WTC11 (cell line): ENCODE data around the gene MBD3. TPM values are rescaled to one million over a fixed set of nuclear protein-coding genes. Genes with fewer than 3 reads are reported as not detected.

Experiments used
- ATAC-seq: fragments of 200-7000 bp; cut with Tn5 transposase; 2 replicates; pipeline ENCODE4 v1.10.0; 2021; ENCODE audit warnings: mild to moderate bottlenecking, moderate library complexity
- CTCF ChIA-PET: fragments of 300-600 bp; sonication (Branson Sonifier 250); formaldehyde crosslinking; loops from one replicate; lab custom pipeline; 2021; ENCODE audit warnings: antibody characterized with exemption; lab: Charles Lee
- POLR2A ChIA-PET: fragments of 350-600 bp; sonication (Branson Sonifier 250); formaldehyde crosslinking; loops from one replicate; lab custom pipeline; 2021; ENCODE audit warnings: antibody characterized with exemption; lab: Charles Lee
- DNase-seq: peaks from one replicate; pipeline ENCODE4 v3.0.0; 2021; ENCODE audit warnings: low spot score
- H3K27ac Mint-ChIP-seq: 2 replicates; pipeline ENCODE4 v1.8.0; 2021; ENCODE audit warnings: mixed read lengths
- H3K27me3 Mint-ChIP-seq: 2 replicates; pipeline ENCODE4 v1.8.0; 2021; ENCODE audit warnings: low read depth, mild to moderate bottlenecking, moderate library complexity, mixed read lengths
- H3K36me3 Mint-ChIP-seq: 2 replicates; pipeline ENCODE4 v1.8.0; 2021; ENCODE audit warnings: mixed read lengths
- H3K4me1 Mint-ChIP-seq: 2 replicates; pipeline ENCODE4 v1.8.0; 2022; ENCODE audit warnings: mixed read lengths
- H3K4me3 Mint-ChIP-seq: 2 replicates; pipeline ENCODE4 v1.8.0; 2021; ENCODE audit warnings: mild to moderate bottlenecking, moderate library complexity, mixed read lengths
- H3K9me3 Mint-ChIP-seq: 2 replicates; pipeline ENCODE4 v1.8.0; 2021; ENCODE audit warnings: mixed read lengths
- ATF1 ChIP-seq: sonication (generic); formaldehyde crosslinking; IDR thresholded peaks from 2 replicates; pipeline ENCODE4 v1.8.1; 2023; ENCODE audit warnings: mild to moderate bottlenecking, moderate library complexity, missing genetic modification reagents
- ELF4 ChIP-seq: sonication (generic); formaldehyde crosslinking; IDR thresholded peaks from 2 replicates; pipeline ENCODE4 v1.8.1; 2022; ENCODE audit warnings: low read depth, mild to moderate bottlenecking, moderate library complexity, missing genetic modification reagents
- EMX1 ChIP-seq: fragments of 250-450 bp; sonication (Bioruptor Pico); IDR thresholded peaks from 2 replicates; pipeline ENCODE4 v1.8.0; 2021; ENCODE audit warnings: mild to moderate bottlenecking
- FOXJ3 ChIP-seq: sonication (generic); formaldehyde crosslinking; IDR thresholded peaks from 2 replicates; pipeline ENCODE4 v1.9.0; 2021; ENCODE audit warnings: missing genetic modification reagents, mild to moderate bottlenecking, borderline replicate concordance
- FOXK1 ChIP-seq: sonication (generic); formaldehyde crosslinking; IDR thresholded peaks from 2 replicates; pipeline ENCODE4 v1.8.0; 2022; ENCODE audit warnings: mild to moderate bottlenecking, moderate library complexity, missing genetic modification reagents
- TEAD1 ChIP-seq: sonication (generic); formaldehyde crosslinking; IDR thresholded peaks from 2 replicates; pipeline ENCODE4 v1.8.0; 2022; ENCODE audit warnings: mild to moderate bottlenecking, missing genetic modification reagents
- TEAD4 ChIP-seq: sonication (generic); formaldehyde crosslinking; IDR thresholded peaks from 2 replicates; pipeline ENCODE4 v1.8.0; 2022; ENCODE audit warnings: mild to moderate bottlenecking, missing genetic modification reagents
- ZNF263 ChIP-seq: sonication (generic); formaldehyde crosslinking; IDR thresholded peaks from 2 replicates; pipeline ENCODE4 v1.8.1; 2022; ENCODE audit warnings: low read depth, mild to moderate bottlenecking, moderate library complexity, missing genetic modification reagents
- ZNF396 ChIP-seq: fragments of 250-450 bp; sonication (Bioruptor Pico); IDR thresholded peaks from 2 replicates; pipeline ENCODE4 v1.8.0; 2021; ENCODE audit warnings: mild to moderate bottlenecking, moderate library complexity, borderline replicate concordance
- ZNF423 ChIP-seq: fragments of 250-450 bp; sonication (Bioruptor Pico); IDR thresholded peaks from 2 replicates; pipeline ENCODE4 v2.1.2; 2022; ENCODE audit warnings: mild to moderate bottlenecking, moderate library complexity
- ZNF671 ChIP-seq: fragments of 250-450 bp; sonication (Bioruptor Pico); IDR thresholded peaks from 2 replicates; pipeline ENCODE4 v1.8.0; 2021; ENCODE audit warnings: mild to moderate bottlenecking
- total RNA-seq: library from RNA; stranded (reverse); gene quantifications from 3 replicates; pipeline ENCODE4 v1.2.3, GENCODE V29; 2021
- TF ChIP-seq, protein P1 (sequence below): sonication (generic); formaldehyde crosslinking; IDR thresholded peaks from 2 replicates; pipeline ENCODE4 v1.8.0; 2022; ENCODE audit warnings: mild to moderate bottlenecking, missing genetic modification reagents
- TF ChIP-seq, protein P2 (sequence below): sonication (generic); formaldehyde crosslinking; IDR thresholded peaks from 2 replicates; pipeline ENCODE4 v1.8.1; 2022; ENCODE audit warnings: low read depth, missing genetic modification reagents, borderline replicate concordance
- TF ChIP-seq, protein P3 (sequence below): sonication (generic); formaldehyde crosslinking; IDR thresholded peaks from 2 replicates; pipeline ENCODE4 v1.8.1; 2022; ENCODE audit warnings: mild to moderate bottlenecking, moderate library complexity, missing genetic modification reagents
- TF ChIP-seq, protein P4 (sequence below): sonication (generic); formaldehyde crosslinking; IDR thresholded peaks from 2 replicates; pipeline ENCODE4 v1.8.1; 2023; ENCODE audit warnings: mild to moderate bottlenecking, missing genetic modification reagents, moderate library complexity
- TF ChIP-seq, protein P5 (sequence below): fragments of 250-450 bp; sonication (Bioruptor Pico); IDR thresholded peaks from 2 replicates; pipeline ENCODE4 v1.8.0; 2021; ENCODE audit warnings: mild to moderate bottlenecking
- TF ChIP-seq, protein P6 (sequence below): sonication (generic); formaldehyde crosslinking; conservative IDR thresholded peaks from 2 replicates; pipeline ENCODE4 v1.8.1; 2023; ENCODE audit warnings: mild to moderate bottlenecking, low read depth, missing genetic modification reagents, moderate library complexity
- TF ChIP-seq, protein P7 (sequence below): sonication (generic); formaldehyde crosslinking; IDR thresholded peaks from 2 replicates; pipeline ENCODE4 v1.8.1; 2022; ENCODE audit warnings: low read depth, mild to moderate bottlenecking, moderate library complexity, missing genetic modification reagents, borderline replicate concordance
- TF ChIP-seq, protein P8 (sequence below): sonication (generic); formaldehyde crosslinking; IDR thresholded peaks from 2 replicates; pipeline ENCODE4 v1.8.1; 2023; ENCODE audit warnings: mild to moderate bottlenecking, missing genetic modification reagents
- TF ChIP-seq, protein P9 (sequence below): sonication (generic); formaldehyde crosslinking; IDR thresholded peaks from 2 replicates; pipeline ENCODE4 v1.8.1; 2023; ENCODE audit warnings: mild to moderate bottlenecking, moderate library complexity, missing genetic modification reagents
- TF ChIP-seq, protein P10 (sequence below): fragments of 250-450 bp; sonication (Bioruptor Pico); IDR thresholded peaks from 2 replicates; pipeline ENCODE4 v1.9.0; 2021; ENCODE audit warnings: moderate library complexity, mild to moderate bottlenecking, inconsistent platforms, borderline replicate concordance

Gene MBD3
- total RNA-seq, 1 experiment from 2014 or later = 90.2 TPM

DNA sequence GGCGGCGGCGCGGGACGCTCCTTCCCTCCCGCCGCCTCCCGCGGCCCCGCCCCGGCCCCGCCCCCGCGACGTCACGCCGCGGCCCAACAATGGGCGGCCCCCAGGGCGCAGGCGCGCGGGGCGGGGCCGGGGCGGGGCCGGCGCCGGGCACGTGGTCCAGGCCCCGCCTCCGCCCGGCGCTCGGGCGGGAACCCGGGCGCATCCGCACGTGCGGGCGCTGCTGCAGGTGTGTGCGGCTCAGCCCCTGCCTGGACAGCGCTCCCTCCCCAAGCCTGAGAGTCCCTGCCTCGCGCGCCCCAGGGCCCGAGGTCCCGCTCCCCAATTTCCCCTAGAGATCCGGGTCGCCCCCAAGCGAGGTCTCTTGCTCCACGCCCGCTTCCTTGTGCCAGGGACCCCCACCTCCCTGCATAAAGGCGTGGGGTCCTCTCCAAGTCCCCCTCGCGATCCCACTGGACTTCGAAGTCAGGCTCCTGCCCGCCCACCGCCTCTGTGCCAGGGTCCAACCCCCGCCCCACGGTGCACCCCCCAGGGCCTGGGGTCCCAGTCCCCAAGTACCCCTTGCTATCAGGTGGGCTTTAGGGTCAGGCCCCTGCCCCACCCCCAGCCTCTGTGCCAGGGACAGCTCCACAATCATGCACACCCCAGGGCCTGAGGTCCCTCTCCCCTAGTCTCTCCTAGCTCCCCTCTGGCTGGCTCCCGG lies 24.2 kb downstream of the MBD3 start, which contains the start of gene MEX3D (continued):
- TF ChIP-seq, protein P1, sequence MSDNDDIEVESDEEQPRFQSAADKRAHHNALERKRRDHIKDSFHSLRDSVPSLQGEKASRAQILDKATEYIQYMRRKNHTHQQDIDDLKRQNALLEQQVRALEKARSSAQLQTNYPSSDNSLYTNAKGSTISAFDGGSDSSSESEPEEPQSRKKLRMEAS (CRISPR knock-in tag) = peak; percentile 99
- TF ChIP-seq ELF4 (CRISPR knock-in tag) = peak; percentile 92; the same call in 1 of the 2 replicates
- TF ChIP-seq ZNF423 (CRISPR knock-in tag) = no peak
- TF ChIP-seq ZNF671 (CRISPR knock-in tag) = no peak
- TF ChIP-seq ATF1 (CRISPR knock-in tag) = peak; percentile 90
- TF ChIP-seq, protein P2, sequence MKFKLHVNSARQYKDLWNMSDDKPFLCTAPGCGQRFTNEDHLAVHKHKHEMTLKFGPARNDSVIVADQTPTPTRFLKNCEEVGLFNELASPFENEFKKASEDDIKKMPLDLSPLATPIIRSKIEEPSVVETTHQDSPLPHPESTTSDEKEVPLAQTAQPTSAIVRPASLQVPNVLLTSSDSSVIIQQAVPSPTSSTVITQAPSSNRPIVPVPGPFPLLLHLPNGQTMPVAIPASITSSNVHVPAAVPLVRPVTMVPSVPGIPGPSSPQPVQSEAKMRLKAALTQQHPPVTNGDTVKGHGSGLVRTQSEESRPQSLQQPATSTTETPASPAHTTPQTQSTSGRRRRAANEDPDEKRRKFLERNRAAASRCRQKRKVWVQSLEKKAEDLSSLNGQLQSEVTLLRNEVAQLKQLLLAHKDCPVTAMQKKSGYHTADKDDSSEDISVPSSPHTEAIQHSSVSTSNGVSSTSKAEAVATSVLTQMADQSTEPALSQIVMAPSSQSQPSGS (CRISPR knock-in tag) = 0 out of 2 replicates have a peak, but pooled peaks have one; percentile 68

DNA sequence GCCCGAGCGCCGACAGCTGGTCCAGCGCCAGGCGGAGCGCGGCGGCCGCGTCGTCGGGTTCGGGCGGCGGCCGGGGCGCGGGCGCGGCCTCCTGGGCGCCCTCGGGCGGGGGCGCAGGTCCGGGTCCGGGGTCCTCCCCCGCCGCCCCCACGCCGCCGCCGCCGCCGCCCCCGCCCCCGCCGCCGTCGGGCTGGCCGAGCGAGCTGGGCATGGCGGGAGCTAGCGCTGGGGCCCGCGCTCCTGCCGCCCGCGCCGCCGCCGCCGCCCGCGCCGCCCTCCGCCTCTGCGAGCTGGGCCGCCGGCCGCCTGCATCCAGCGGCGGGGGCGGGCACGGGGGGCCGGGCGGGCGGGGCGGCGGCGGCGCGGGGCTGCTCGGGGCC lies 24.8 kb downstream of the MBD3 start:
- Mint-ChIP-seq H3K27me3 (peaks cover 38% of the 10 kb centered on the region), H3K4me3 (no peak overlapping the region), H3K27ac (no peak overlapping the region), H3K9me3 (0 out of 2 replicates have a peak, but pooled peaks cover 3% of the 10 kb centered on the region), H3K4me1 (peaks cover 6% of the 10 kb centered on the region), H3K36me3 (peaks cover 5% of the 10 kb centered on the region; the same call in 1 of the 2 replicates)
- CTCF ChIA-PET = no interaction called here
- POLR2A ChIA-PET = no interaction called here
- ATAC-seq (no peak), DNase-seq (no peak)
- TF ChIP-seq, protein P3, sequence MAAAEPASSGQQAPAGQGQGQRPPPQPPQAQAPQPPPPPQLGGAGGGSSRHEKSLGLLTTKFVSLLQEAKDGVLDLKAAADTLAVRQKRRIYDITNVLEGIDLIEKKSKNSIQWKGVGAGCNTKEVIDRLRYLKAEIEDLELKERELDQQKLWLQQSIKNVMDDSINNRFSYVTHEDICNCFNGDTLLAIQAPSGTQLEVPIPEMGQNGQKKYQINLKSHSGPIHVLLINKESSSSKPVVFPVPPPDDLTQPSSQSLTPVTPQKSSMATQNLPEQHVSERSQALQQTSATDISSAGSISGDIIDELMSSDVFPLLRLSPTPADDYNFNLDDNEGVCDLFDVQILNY = no peak
- TF ChIP-seq, protein P4, sequence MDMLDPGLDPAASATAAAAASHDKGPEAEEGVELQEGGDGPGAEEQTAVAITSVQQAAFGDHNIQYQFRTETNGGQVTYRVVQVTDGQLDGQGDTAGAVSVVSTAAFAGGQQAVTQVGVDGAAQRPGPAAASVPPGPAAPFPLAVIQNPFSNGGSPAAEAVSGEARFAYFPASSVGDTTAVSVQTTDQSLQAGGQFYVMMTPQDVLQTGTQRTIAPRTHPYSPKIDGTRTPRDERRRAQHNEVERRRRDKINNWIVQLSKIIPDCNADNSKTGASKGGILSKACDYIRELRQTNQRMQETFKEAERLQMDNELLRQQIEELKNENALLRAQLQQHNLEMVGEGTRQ (CRISPR knock-in tag) = no peak
- TF ChIP-seq, protein P5, sequence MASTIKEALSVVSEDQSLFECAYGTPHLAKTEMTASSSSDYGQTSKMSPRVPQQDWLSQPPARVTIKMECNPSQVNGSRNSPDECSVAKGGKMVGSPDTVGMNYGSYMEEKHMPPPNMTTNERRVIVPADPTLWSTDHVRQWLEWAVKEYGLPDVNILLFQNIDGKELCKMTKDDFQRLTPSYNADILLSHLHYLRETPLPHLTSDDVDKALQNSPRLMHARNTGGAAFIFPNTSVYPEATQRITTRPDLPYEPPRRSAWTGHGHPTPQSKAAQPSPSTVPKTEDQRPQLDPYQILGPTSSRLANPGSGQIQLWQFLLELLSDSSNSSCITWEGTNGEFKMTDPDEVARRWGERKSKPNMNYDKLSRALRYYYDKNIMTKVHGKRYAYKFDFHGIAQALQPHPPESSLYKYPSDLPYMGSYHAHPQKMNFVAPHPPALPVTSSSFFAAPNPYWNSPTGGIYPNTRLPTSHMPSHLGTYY (CRISPR knock-in tag) = no peak
- TF ChIP-seq ZNF263 (CRISPR knock-in tag) = no peak
- TF ChIP-seq TEAD4 (CRISPR knock-in tag) = no peak
- no peak for TF ChIP-seq ATF1 (CRISPR knock-in tag)
- TF ChIP-seq ZNF396 (CRISPR knock-in tag) = no peak
- no peak for TF ChIP-seq EMX1 (CRISPR knock-in tag)
- TF ChIP-seq, protein P6, sequence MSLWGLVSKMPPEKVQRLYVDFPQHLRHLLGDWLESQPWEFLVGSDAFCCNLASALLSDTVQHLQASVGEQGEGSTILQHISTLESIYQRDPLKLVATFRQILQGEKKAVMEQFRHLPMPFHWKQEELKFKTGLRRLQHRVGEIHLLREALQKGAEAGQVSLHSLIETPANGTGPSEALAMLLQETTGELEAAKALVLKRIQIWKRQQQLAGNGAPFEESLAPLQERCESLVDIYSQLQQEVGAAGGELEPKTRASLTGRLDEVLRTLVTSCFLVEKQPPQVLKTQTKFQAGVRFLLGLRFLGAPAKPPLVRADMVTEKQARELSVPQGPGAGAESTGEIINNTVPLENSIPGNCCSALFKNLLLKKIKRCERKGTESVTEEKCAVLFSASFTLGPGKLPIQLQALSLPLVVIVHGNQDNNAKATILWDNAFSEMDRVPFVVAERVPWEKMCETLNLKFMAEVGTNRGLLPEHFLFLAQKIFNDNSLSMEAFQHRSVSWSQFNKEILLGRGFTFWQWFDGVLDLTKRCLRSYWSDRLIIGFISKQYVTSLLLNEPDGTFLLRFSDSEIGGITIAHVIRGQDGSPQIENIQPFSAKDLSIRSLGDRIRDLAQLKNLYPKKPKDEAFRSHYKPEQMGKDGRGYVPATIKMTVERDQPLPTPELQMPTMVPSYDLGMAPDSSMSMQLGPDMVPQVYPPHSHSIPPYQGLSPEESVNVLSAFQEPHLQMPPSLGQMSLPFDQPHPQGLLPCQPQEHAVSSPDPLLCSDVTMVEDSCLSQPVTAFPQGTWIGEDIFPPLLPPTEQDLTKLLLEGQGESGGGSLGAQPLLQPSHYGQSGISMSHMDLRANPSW (CRISPR knock-in tag) = no peak
- TF ChIP-seq, protein P1 (CRISPR knock-in tag) = no peak
- TF ChIP-seq, protein P7, sequence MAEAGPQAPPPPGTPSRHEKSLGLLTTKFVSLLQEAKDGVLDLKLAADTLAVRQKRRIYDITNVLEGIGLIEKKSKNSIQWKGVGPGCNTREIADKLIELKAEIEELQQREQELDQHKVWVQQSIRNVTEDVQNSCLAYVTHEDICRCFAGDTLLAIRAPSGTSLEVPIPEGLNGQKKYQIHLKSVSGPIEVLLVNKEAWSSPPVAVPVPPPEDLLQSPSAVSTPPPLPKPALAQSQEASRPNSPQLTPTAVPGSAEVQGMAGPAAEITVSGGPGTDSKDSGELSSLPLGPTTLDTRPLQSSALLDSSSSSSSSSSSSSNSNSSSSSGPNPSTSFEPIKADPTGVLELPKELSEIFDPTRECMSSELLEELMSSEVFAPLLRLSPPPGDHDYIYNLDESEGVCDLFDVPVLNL (CRISPR knock-in tag) = no peak
- no peak for TF ChIP-seq TEAD1 (CRISPR knock-in tag)
- no peak for TF ChIP-seq FOXJ3 (CRISPR knock-in tag)
- no peak for TF ChIP-seq FOXK1
- TF ChIP-seq, protein P8, sequence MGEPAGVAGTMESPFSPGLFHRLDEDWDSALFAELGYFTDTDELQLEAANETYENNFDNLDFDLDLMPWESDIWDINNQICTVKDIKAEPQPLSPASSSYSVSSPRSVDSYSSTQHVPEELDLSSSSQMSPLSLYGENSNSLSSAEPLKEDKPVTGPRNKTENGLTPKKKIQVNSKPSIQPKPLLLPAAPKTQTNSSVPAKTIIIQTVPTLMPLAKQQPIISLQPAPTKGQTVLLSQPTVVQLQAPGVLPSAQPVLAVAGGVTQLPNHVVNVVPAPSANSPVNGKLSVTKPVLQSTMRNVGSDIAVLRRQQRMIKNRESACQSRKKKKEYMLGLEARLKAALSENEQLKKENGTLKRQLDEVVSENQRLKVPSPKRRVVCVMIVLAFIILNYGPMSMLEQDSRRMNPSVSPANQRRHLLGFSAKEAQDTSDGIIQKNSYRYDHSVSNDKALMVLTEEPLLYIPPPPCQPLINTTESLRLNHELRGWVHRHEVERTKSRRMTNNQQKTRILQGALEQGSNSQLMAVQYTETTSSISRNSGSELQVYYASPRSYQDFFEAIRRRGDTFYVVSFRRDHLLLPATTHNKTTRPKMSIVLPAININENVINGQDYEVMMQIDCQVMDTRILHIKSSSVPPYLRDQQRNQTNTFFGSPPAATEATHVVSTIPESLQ (CRISPR knock-in tag) = no peak
- TF ChIP-seq, protein P9, sequence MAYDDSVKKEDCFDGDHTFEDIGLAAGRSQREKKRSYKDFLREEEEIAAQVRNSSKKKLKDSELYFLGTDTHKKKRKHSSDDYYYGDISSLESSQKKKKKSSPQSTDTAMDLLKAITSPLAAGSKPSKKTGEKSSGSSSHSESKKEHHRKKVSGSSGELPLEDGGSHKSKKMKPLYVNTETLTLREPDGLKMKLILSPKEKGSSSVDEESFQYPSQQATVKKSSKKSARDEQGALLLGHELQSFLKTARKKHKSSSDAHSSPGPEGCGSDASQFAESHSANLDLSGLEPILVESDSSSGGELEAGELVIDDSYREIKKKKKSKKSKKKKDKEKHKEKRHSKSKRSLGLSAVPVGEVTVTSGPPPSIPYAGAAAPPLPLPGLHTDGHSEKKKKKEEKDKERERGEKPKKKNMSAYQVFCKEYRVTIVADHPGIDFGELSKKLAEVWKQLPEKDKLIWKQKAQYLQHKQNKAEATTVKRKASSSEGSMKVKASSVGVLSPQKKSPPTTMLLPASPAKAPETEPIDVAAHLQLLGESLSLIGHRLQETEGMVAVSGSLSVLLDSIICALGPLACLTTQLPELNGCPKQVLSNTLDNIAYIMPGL (CRISPR knock-in tag) = no peak
- TF ChIP-seq, protein P10, sequence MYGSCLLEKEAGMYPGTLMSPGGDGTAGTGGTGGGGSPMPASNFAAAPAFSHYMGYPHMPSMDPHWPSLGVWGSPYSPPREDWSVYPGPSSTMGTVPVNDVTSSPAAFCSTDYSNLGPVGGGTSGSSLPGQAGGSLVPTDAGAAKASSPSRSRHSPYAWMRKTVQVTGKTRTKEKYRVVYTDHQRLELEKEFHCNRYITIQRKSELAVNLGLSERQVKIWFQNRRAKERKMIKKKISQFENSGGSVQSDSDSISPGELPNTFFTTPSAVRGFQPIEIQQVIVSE (CRISPR knock-in tag) = no peak
